Measurements from ENCODE around the gene SLC22A1. TPM values are rescaled to one million over a fixed set of nuclear protein-coding genes. Genes with fewer than 3 reads are reported as not detected.
"Not testable (repeated sequence)": the region's sequence is repeated elsewhere in the genome, so short reads cannot be mapped to it uniquely, and the experiment has no call there.

Gene SLC22A1
- total RNA-seq, 3 donors from 2014 or later (not counting 1 experiment from before 2014, with no cell fraction given): 1.4 to 4.5 (median 3.0) TPM

DNA sequence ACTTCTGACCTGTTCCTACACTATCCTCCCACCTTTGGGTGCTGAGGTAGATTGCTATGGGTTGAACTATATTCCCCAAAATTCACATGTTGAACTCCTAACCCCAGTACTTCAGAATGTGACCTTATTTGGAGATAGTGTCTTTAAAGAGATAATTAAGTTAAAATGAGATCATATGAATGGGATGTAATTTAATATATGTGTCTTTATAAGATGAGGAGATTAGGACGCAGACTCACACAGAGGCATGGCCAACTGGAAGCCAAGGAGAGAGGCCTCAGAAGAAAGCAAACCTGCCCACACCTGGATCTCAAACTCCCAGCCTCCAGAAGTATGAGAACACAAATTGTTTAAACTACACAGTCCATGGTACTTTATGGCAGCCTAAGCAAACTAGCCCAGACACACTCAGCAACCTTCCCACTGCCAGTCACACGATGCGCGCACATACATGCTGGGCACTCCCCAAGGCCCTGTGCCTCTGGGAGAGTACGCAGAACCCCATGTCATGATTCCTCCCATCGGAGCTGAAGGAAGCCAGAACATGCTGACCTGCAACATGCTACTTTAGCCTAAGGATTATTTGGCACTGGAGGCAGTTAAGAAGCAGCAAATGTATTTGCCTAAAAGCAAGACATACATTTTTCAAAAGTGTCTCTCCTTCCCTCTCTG is 8.9 kb upstream of the SLC22A1 start:
- Histone ChIP-seq H3K9me3 (ENCODE audit: control insufficient read depth, insufficient read depth, low read length) (no peaks in the 10 kb centered on the region), H3K27me3 (ENCODE audit: control insufficient read depth, insufficient read depth, low read length) (no peaks in the 10 kb centered on the region), H3K27ac (ENCODE audit: low read length) (no peak overlapping the region), H3K4me1 (ENCODE audit: control insufficient read depth, insufficient read depth, low read length) (peaks cover 3% of the 10 kb centered on the region), H3K4me3 (ENCODE audit: low read length) (no peak overlapping the region), H3K36me3 (ENCODE audit: control insufficient read depth, insufficient read depth, low read length) (peaks cover 20% of the 10 kb centered on the region)
- H3K36me3 Mint-ChIP-seq: no peaks in the 10 kb centered on the region
- no peak for DNase-seq
- no peak overlapping the region for H3K4me3 Mint-ChIP-seq
- no peaks in the 10 kb centered on the region for H3K9me3 Mint-ChIP-seq
- H3K4me1 Mint-ChIP-seq: peaks cover 30 to 43% of the 10 kb centered on the region in 2 donors
- H3K27ac Mint-ChIP-seq: peak overlapping the region in 1 of 2 donors; percentile 73
- H3K27me3 Mint-ChIP-seq (ENCODE audit: low read depth in 2 of 2): no peaks in the 10 kb centered on the region
- intact Hi-C loops (cut with micrococcal nuclease): no loop called here
- ATAC-seq: no peak
- TF ChIP-seq, protein P1, sequence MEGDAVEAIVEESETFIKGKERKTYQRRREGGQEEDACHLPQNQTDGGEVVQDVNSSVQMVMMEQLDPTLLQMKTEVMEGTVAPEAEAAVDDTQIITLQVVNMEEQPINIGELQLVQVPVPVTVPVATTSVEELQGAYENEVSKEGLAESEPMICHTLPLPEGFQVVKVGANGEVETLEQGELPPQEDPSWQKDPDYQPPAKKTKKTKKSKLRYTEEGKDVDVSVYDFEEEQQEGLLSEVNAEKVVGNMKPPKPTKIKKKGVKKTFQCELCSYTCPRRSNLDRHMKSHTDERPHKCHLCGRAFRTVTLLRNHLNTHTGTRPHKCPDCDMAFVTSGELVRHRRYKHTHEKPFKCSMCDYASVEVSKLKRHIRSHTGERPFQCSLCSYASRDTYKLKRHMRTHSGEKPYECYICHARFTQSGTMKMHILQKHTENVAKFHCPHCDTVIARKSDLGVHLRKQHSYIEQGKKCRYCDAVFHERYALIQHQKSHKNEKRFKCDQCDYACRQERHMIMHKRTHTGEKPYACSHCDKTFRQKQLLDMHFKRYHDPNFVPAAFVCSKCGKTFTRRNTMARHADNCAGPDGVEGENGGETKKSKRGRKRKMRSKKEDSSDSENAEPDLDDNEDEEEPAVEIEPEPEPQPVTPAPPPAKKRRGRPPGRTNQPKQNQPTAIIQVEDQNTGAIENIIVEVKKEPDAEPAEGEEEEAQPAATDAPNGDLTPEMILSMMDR (IDR thresholded peaks at IDR 0.05): no peak
- 95% methylated on average over 6 of the region's 6 CpGs for WGBS (ENCODE audit: insufficient coverage)

GRCh38 chr6:160114536-160114935 is 7.1 kb upstream of the SLC22A1 start:
- H3K36me3 Mint-ChIP-seq; H3K27me3 ChIP-seq (ENCODE audit: control insufficient read depth, insufficient read depth, low read length); H3K27me3 Mint-ChIP-seq (ENCODE audit: low read depth in 2 of 2); intact Hi-C loops (cut with micrococcal nuclease); H3K9me3 ChIP-seq (ENCODE audit: control insufficient read depth, insufficient read depth, low read length); ATAC-seq; DNase-seq; H3K4me3 ChIP-seq (ENCODE audit: low read length); H3K9me3 Mint-ChIP-seq; H3K4me3 Mint-ChIP-seq; H3K27ac ChIP-seq (ENCODE audit: low read length); H3K27ac Mint-ChIP-seq; H3K4me1 ChIP-seq (ENCODE audit: control insufficient read depth, insufficient read depth, low read length): not testable (repeated sequence)
- WGBS (ENCODE audit: insufficient coverage): 94% methylated on average over 25 of the region's 29 CpGs
- peaks cover 18% of the 10 kb centered on the region for H3K36me3 ChIP-seq (ENCODE audit: control insufficient read depth, insufficient read depth, low read length)
- peaks cover 14 to 25% of the 10 kb centered on the region in 2 donors for H3K4me1 Mint-ChIP-seq

- TF ChIP-seq, protein P1 (IDR thresholded peaks at IDR 0.05): no peak
- Mint-ChIP-seq H3K27me3 (ENCODE audit: low read depth in 2 of 2) (no peaks in the 10 kb centered on the region), H3K27ac (peak overlapping the region; percentile 24 to 29), H3K36me3 (no peaks in the 10 kb centered on the region), H3K4me1 (peaks cover 6 to 16% of the 10 kb centered on the region in 2 donors), H3K4me3 (no peak overlapping the region), H3K9me3 (no peaks in the 10 kb centered on the region)
- no peaks in the 10 kb centered on the region for H3K9me3 ChIP-seq (ENCODE audit: control insufficient read depth, insufficient read depth, low read length)
- DNase-seq (no peak), ATAC-seq (no peak)
- intact Hi-C loops (cut with micrococcal nuclease): no loop called here
- no peak overlapping the region for H3K27ac ChIP-seq (ENCODE audit: low read length)
- no peaks in the 10 kb centered on the region for H3K27me3 ChIP-seq (ENCODE audit: control insufficient read depth, insufficient read depth, low read length)
- H3K4me1 ChIP-seq (ENCODE audit: control insufficient read depth, insufficient read depth, low read length): no peaks in the 10 kb centered on the region
- 100% methylated on average over 3 of the region's 3 CpGs for WGBS (ENCODE audit: insufficient coverage)
- H3K4me3 ChIP-seq (ENCODE audit: low read length): no peak overlapping the region
- H3K36me3 ChIP-seq (ENCODE audit: control insufficient read depth, insufficient read depth, low read length): peaks cover 11% of the 10 kb centered on the region
These were observed 6.2 kb upstream of the SLC22A1 start for GRCh38 chr6:160115421-160115820.

- no peak for ATAC-seq
- no peak overlapping the region for H3K4me3 ChIP-seq (ENCODE audit: low read length)
These were observed 5.2 kb upstream of the SLC22A1 start for GRCh38 chr6:160116411-160116810.

More at GRCh38 chr6:160116411-160116810, 5.2 kb upstream of the SLC22A1 start:
- Histone ChIP-seq H3K27me3 (ENCODE audit: control insufficient read depth, insufficient read depth, low read length) (no peaks in the 10 kb centered on the region), H3K4me1 (ENCODE audit: control insufficient read depth, insufficient read depth, low read length) (no peaks in the 10 kb centered on the region), H3K36me3 (ENCODE audit: control insufficient read depth, insufficient read depth, low read length) (peaks cover 11% of the 10 kb centered on the region), H3K9me3 (ENCODE audit: control insufficient read depth, insufficient read depth, low read length) (no peaks in the 10 kb centered on the region), H3K27ac (ENCODE audit: low read length) (no peak overlapping the region)
- peaks cover 0 to 8% of the 10 kb centered on the region in 2 donors for H3K4me1 Mint-ChIP-seq
- no peaks in the 10 kb centered on the region for H3K9me3 Mint-ChIP-seq
- TF ChIP-seq, protein P1 (IDR thresholded peaks at IDR 0.05): no peak
- intact Hi-C loops (cut with micrococcal nuclease): no loop called here
- no peak overlapping the region for H3K4me3 Mint-ChIP-seq
- H3K27me3 Mint-ChIP-seq (ENCODE audit: low read depth in 2 of 2): no peaks in the 10 kb centered on the region
- 93% methylated on average over 2 of the region's 2 CpGs for WGBS (ENCODE audit: insufficient coverage)
- H3K27ac Mint-ChIP-seq: no peak overlapping the region
- DNase-seq: no peak
- H3K36me3 Mint-ChIP-seq: no peaks in the 10 kb centered on the region

All from natural killer cell (primary cell).